H7 (cell line): ENCODE measurements around the gene KCNMA1. TPM values are rescaled to one million over a fixed set of nuclear protein-coding genes. Genes with fewer than 3 reads are reported as not detected.
"Not testable (repeated sequence)": the region's sequence is repeated elsewhere in the genome, so short reads cannot be mapped to it uniquely, and the experiment has no call there.

Source experiments
- DNase-seq: peaks from one replicate; pipeline ENCODE4 v3.0.0; 2012
- H3K27me3 ChIP-seq: 2 replicates; pipeline ENCODE4 v1.6.0; 2011; ENCODE audit warnings: mild to moderate bottlenecking, low read length; ENCODE audit not compliant: control insufficient read depth, insufficient read depth
- H3K36me3 ChIP-seq: replicated peaks from 2 replicates; pipeline ENCODE4 v1.5.1; 2011; ENCODE audit warnings: low read length; ENCODE audit not compliant: control insufficient read depth, insufficient read depth
- H3K4me3 ChIP-seq: 2 replicates; pipeline ENCODE4 v1.5.1; 2011; ENCODE audit warnings: low read depth, mild to moderate bottlenecking, control low read depth, low read length, moderate library complexity; ENCODE audit not compliant: insufficient read depth
- total RNA-seq: library from RNA; depleted of rRNA; stranded (reverse); fragments of >200 nt; shearing (Covaris generic); gene quantifications from 2 replicates; pipeline ENCODE4 v1.2.3, GENCODE V29; 2014; rRNA removed

Gene KCNMA1
- 0.94 and 1.3 TPM in 2 replicates for total RNA-seq

- peak; percentile 93 for DNase-seq
- H3K27me3 ChIP-seq: peaks cover 66% of the 10 kb centered on the region
These were observed at the start of gene KCNMA1 for GRCh38 chr10:77637532-77638320. TSS of gene KCNMA1 (minus strand) at chr10:77637808.

GRCh38 chr10:77686650-77687417, 49.2 kb upstream of the KCNMA1 start:
- Histone ChIP-seq H3K36me3 (no peaks in the 10 kb centered on the region), H3K4me3 (no peak overlapping the region), H3K27me3 (no peaks in the 10 kb centered on the region)
- DNase-seq: no peak

More at GRCh38 chr10:77637532-77638320, at the start of gene KCNMA1:
- no peaks in the 10 kb centered on the region for H3K36me3 ChIP-seq
- peak within 1 kb of the TSS; percentile 65 for H3K4me3 ChIP-seq

- no peaks in the 10 kb centered on the region for H3K36me3 ChIP-seq
- DNase-seq: no peak
- no peak overlapping the region for H3K4me3 ChIP-seq
- no peaks in the 10 kb centered on the region for H3K27me3 ChIP-seq
These were observed 48.5 kb upstream of the KCNMA1 start for GRCh38 chr10:77686096-77686495.

GRCh38 chr10:77685432-77685831, 47.8 kb upstream of the KCNMA1 start:
- Histone ChIP-seq H3K36me3 (no peaks in the 10 kb centered on the region), H3K4me3 (no peak overlapping the region), H3K27me3 (no peaks in the 10 kb centered on the region)
- DNase-seq: no peak

- H3K27me3 ChIP-seq: not testable (repeated sequence)
These were observed 45.5 kb upstream of the KCNMA1 start for GRCh38 chr10:77683088-77683432.

GRCh38 chr10:77682393-77683087, 44.9 kb upstream of the KCNMA1 start:
- Histone ChIP-seq H3K27me3 (no peaks in the 10 kb centered on the region), H3K36me3 (no peaks in the 10 kb centered on the region), H3K4me3 (no peak overlapping the region)
- DNase-seq: no peak

More at GRCh38 chr10:77683088-77683432, 45.5 kb upstream of the KCNMA1 start:
- not testable (repeated sequence) for H3K4me3 ChIP-seq, H3K36me3 ChIP-seq, DNase-seq

- Histone ChIP-seq H3K4me3 (no peak overlapping the region), H3K36me3 (no peaks in the 10 kb centered on the region), H3K27me3 (no peaks in the 10 kb centered on the region)
- DNase-seq: no peak
These were observed 44.2 kb upstream of the KCNMA1 start for GRCh38 chr10:77681839-77682238.

GRCh38 chr10:77680811-77681210, 43.2 kb upstream of the KCNMA1 start:
- no peaks in the 10 kb centered on the region for H3K27me3 ChIP-seq
- DNase-seq: no peak
- H3K4me3 ChIP-seq: no peak overlapping the region
- no peaks in the 10 kb centered on the region for H3K36me3 ChIP-seq

GRCh38 chr10:77680065-77680464, 42.5 kb upstream of the KCNMA1 start:
- H3K36me3 ChIP-seq: no peaks in the 10 kb centered on the region
- DNase-seq: no peak
- no peaks in the 10 kb centered on the region for H3K27me3 ChIP-seq
- no peak overlapping the region for H3K4me3 ChIP-seq

GRCh38 chr10:77679217-77679616, 41.6 kb upstream of the KCNMA1 start:
- Histone ChIP-seq H3K4me3 (no peak overlapping the region), H3K36me3 (no peaks in the 10 kb centered on the region), H3K27me3 (no peaks in the 10 kb centered on the region)
- DNase-seq: no peak

GRCh38 chr10:77678146-77678545, 40.5 kb upstream of the KCNMA1 start:
- Histone ChIP-seq H3K36me3 (no peaks in the 10 kb centered on the region), H3K27me3 (no peaks in the 10 kb centered on the region), H3K4me3 (no peak overlapping the region)
- no peak for DNase-seq

- no peaks in the 10 kb centered on the region for H3K27me3 ChIP-seq
- no peak overlapping the region for H3K4me3 ChIP-seq
- DNase-seq: no peak
- H3K36me3 ChIP-seq: no peaks in the 10 kb centered on the region
These were observed 37.7 kb upstream of the KCNMA1 start for GRCh38 chr10:77675347-77675746.

GRCh38 chr10:77673515-77674140, 36.0 kb upstream of the KCNMA1 start:
- no peaks in the 10 kb centered on the region for H3K36me3 ChIP-seq
- no peak overlapping the region for H3K4me3 ChIP-seq
- no peaks in the 10 kb centered on the region for H3K27me3 ChIP-seq
- no peak for DNase-seq

GRCh38 chr10:77673101-77673500, 35.5 kb upstream of the KCNMA1 start:
- no peaks in the 10 kb centered on the region for H3K27me3 ChIP-seq
- no peak for DNase-seq
- no peaks in the 10 kb centered on the region for H3K36me3 ChIP-seq
- no peak overlapping the region for H3K4me3 ChIP-seq
